Neuronal stem cell (in vitro differentiated cells): ENCODE results near the gene ATG16L2.

Experiments used
- DNase-seq: peaks from one replicate; pipeline ENCODE4 v3.0.0-alpha.2; 2013; ENCODE audit warnings: low spot score
- H2AFZ ChIP-seq: one replicate; pipeline ENCODE4 v1.6.1; 2013; ENCODE audit warnings: mild to moderate bottlenecking, low read length, inconsistent platforms
- H2AK5ac ChIP-seq: 2 replicates; pipeline ENCODE4 v1.6.1; 2013; ENCODE audit warnings: low read depth, mild to moderate bottlenecking, inconsistent platforms, low read length, moderate library complexity, mixed read lengths
- H2BK120ac ChIP-seq: 2 replicates; pipeline ENCODE4 v1.6.1; 2013; ENCODE audit warnings: low read depth, mild to moderate bottlenecking, inconsistent platforms, low read length, moderate library complexity, mixed read lengths
- H2BK12ac ChIP-seq: one replicate; pipeline ENCODE4 v1.6.1; 2013; ENCODE audit warnings: low read length, inconsistent platforms
- H2BK15ac ChIP-seq: 2 replicates; pipeline ENCODE4 v1.6.1; 2013; ENCODE audit warnings: mild to moderate bottlenecking, low read length, inconsistent platforms, mixed read lengths
- H2BK5ac ChIP-seq: one replicate; pipeline ENCODE4 v1.6.1; 2013; ENCODE audit warnings: inconsistent platforms, mild to moderate bottlenecking, low read length, moderate library complexity
- H3K14ac ChIP-seq: one replicate; pipeline ENCODE4 v1.6.1; 2013; ENCODE audit warnings: low read length, inconsistent platforms
- H3K18ac ChIP-seq: 2 replicates; pipeline ENCODE4 v1.6.1; 2013; ENCODE audit warnings: low read length, inconsistent platforms
- H3K23ac ChIP-seq: 2 replicates; pipeline ENCODE4 v1.6.1; 2013; ENCODE audit warnings: low read depth, mild to moderate bottlenecking, mixed read lengths, low read length, inconsistent platforms; ENCODE audit not compliant: poor library complexity
- H3K27ac ChIP-seq: replicated peaks from 3 replicates; pipeline ENCODE4 v1.5.1; 2013; ENCODE audit warnings: low read length, inconsistent platforms
- H3K27me3 ChIP-seq, 3 experiments: 2 replicates each; pipeline ENCODE4 v1.6.1; 2013; ENCODE audit warnings: low read length in 3 of 3, mild to moderate bottlenecking in 2 of 3, inconsistent platforms in 1 of 3, low read depth in 1 of 3, mixed read lengths in 1 of 3, moderate library complexity in 1 of 3; ENCODE audit not compliant: control insufficient read depth in 3 of 3, insufficient read depth in 3 of 3
- H3K36me3 ChIP-seq, 2 donors: replicated peaks in 1 of 2; 2 replicates each; pipeline ENCODE4 v1.6.1; 2013; ENCODE audit warnings: low read length in 2 of 2; ENCODE audit not compliant: control insufficient read depth in 2 of 2, insufficient read depth in 2 of 2
- H3K4ac ChIP-seq: 2 replicates; pipeline ENCODE4 v1.6.1; 2013; ENCODE audit warnings: inconsistent platforms, mild to moderate bottlenecking, low read length, moderate library complexity
- H3K4me1 ChIP-seq, 2 donors: 1 replicate in 1 of 2; 2 replicates in 1 of 2; pipeline ENCODE4 v1.6.1; 2013; ENCODE audit warnings: low read length in 2 of 2, low read depth in 1 of 2; ENCODE audit not compliant: control insufficient read depth in 2 of 2, insufficient read depth in 1 of 2
- H3K4me2 ChIP-seq: one replicate; pipeline ENCODE4 v1.6.1; 2013; ENCODE audit warnings: mild to moderate bottlenecking, low read length, inconsistent platforms; ENCODE audit not compliant: insufficient read depth, poor library complexity, severe bottlenecking
- H3K4me3 ChIP-seq, 2 donors: 2 replicates each; pipeline ENCODE4 v1.5.1; 2013; ENCODE audit warnings: low read length in 2 of 2, mild to moderate bottlenecking in 2 of 2, inconsistent platforms in 1 of 2, moderate library complexity in 1 of 2
- H3K79me1 ChIP-seq: one replicate; pipeline ENCODE4 v1.6.1; 2013; ENCODE audit warnings: low read depth, mild to moderate bottlenecking, inconsistent platforms, low read length, moderate library complexity
- H3K9ac ChIP-seq: one replicate; pipeline ENCODE4 v1.6.1; 2013; ENCODE audit warnings: mild to moderate bottlenecking, low read depth, low read length, inconsistent platforms; ENCODE audit not compliant: poor library complexity
- H3K9me3 ChIP-seq, 2 donors: replicated peaks in 1 of 2; 2 replicates each; pipeline versions ENCODE3 to v1.6.1; 2013; ENCODE audit warnings: low read length in 2 of 2, mild to moderate bottlenecking in 2 of 2, inconsistent platforms in 1 of 2, low read depth in 1 of 2, mixed read lengths in 1 of 2, moderate library complexity in 1 of 2; ENCODE audit not compliant: control insufficient read depth in 2 of 2, insufficient read depth in 1 of 2
- H4K8ac ChIP-seq: one replicate; pipeline ENCODE4 v1.6.1; 2013; ENCODE audit warnings: low read depth, mild to moderate bottlenecking, inconsistent platforms, low read length, moderate library complexity
- H4K91ac ChIP-seq: one replicate; pipeline ENCODE4 v1.6.1; 2013; ENCODE audit warnings: low read length, low read depth, mild to moderate bottlenecking, inconsistent platforms; ENCODE audit not compliant: poor library complexity
- WGBS, 2 donors: extraction: QIAGEN DNeasy Blood & Tissue Kit; methylation state at CpG; one replicate each; pipeline ENCODE4 v1.1.7; 2013; ENCODE audit warnings: missing lambda C conversion rate in 2 of 2, mixed read lengths in 1 of 2; ENCODE audit not compliant: insufficient read length in 2 of 2, insufficient replicate concordance in 1 of 2; ENCODE audit errors: extremely low coverage in 2 of 2; 5-methylcytosine and 5-hydroxymethylcytosine counted together

ATG16L2 gene

GRCh38 chr11:72767203-72768062 is 46.8 kb upstream of the ATG16L2 start:
- Histone ChIP-seq H4K8ac (no peak overlapping the region), H3K27me3 (no peaks in the 10 kb centered on the region), H3K4me2 (no peak overlapping the region), H2AFZ (no peak overlapping the region), H2BK120ac (no peak overlapping the region), H3K36me3 (no peaks in the 10 kb centered on the region), H3K4me3 (no peak overlapping the region), H3K18ac (no peak overlapping the region), H3K4ac (no peak overlapping the region), H2AK5ac (no peak overlapping the region), H3K27ac (no peak overlapping the region), H3K9me3 (no peaks in the 10 kb centered on the region), H2BK5ac (no peak overlapping the region), H4K91ac (no peak overlapping the region), H3K9ac (no peak overlapping the region), H3K79me1 (no peaks in the 10 kb centered on the region), H2BK12ac (no peak overlapping the region), H3K14ac (no peak overlapping the region), H2BK15ac (no peak overlapping the region), H3K4me1 (peaks cover 0 to 5% of the 10 kb centered on the region in 2 donors), H3K23ac (no peak overlapping the region)
- DNase-seq, result no peak
- no CpG with 5 or more reads among the region's 4 CpGs for WGBS, 2 donors

GRCh38 chr11:72768581-72768980 is 45.6 kb upstream of the ATG16L2 start:
- Histone ChIP-seq H3K79me1 (no peaks in the 10 kb centered on the region), H4K91ac (no peak overlapping the region), H3K9me3 (no peaks in the 10 kb centered on the region), H4K8ac (peak overlapping the region; percentile 68), H2BK120ac (no peak overlapping the region), H2BK12ac (no peak overlapping the region), H3K4me1 (peaks cover 6 to 10% of the 10 kb centered on the region in 2 donors), H2AFZ (no peak overlapping the region), H3K4me2 (no peak overlapping the region), H3K27me3 (no peaks in the 10 kb centered on the region), H2BK5ac (no peak overlapping the region), H3K23ac (no peak overlapping the region), H3K4ac (no peak overlapping the region), H2BK15ac (no peak overlapping the region), H2AK5ac (no peak overlapping the region), H3K27ac (no peak overlapping the region), H3K4me3 (no peak overlapping the region), H3K14ac (peak overlapping the region; percentile 75), H3K18ac (peak overlapping the region; percentile 13), H3K36me3 (no peaks in the 10 kb centered on the region), H3K9ac (no peak overlapping the region)
- no CpG with 5 or more reads among the region's 3 CpGs for WGBS, 2 donors
- DNase-seq, result no peak

- no peak overlapping the region for H3K9ac ChIP-seq
- H3K4ac ChIP-seq, result no peak overlapping the region
- H2BK15ac ChIP-seq, result no peak overlapping the region
- H3K18ac ChIP-seq, result no peak overlapping the region
- DNase-seq, result no peak
- H2BK120ac ChIP-seq, result no peak overlapping the region
- H3K9me3 ChIP-seq, result no peaks in the 10 kb centered on the region
- no peaks in the 10 kb centered on the region for H3K27me3 ChIP-seq
- H4K8ac ChIP-seq, result no peak overlapping the region
- H3K4me1 ChIP-seq, result peaks cover 10 to 12% of the 10 kb centered on the region in 2 donors
- no peak overlapping the region for H2BK5ac ChIP-seq
- H2BK12ac ChIP-seq, result no peak overlapping the region
- H3K4me2 ChIP-seq, result no peak overlapping the region
- no peak overlapping the region for H2AFZ ChIP-seq
- H3K4me3 ChIP-seq, result no peak overlapping the region
- WGBS, 2 donors, result no CpG with 5 or more reads among the region's 4 CpGs
- H3K27ac ChIP-seq, result no peak overlapping the region
- H3K14ac ChIP-seq, result no peak overlapping the region
- H3K36me3 ChIP-seq, result no peaks in the 10 kb centered on the region
- H3K79me1 ChIP-seq, result no peaks in the 10 kb centered on the region
- H4K91ac ChIP-seq, result no peak overlapping the region
- no peak overlapping the region for H2AK5ac ChIP-seq
- H3K23ac ChIP-seq, result no peak overlapping the region
Observed at GRCh38 chr11:72769680-72770079, 44.5 kb upstream of the ATG16L2 start.

GRCh38 chr11:72770799-72771198 is 43.4 kb upstream of the ATG16L2 start:
- H2BK15ac ChIP-seq, result no peak overlapping the region
- H3K9ac ChIP-seq, result no peak overlapping the region
- WGBS, 2 donors, result no CpG with 5 or more reads among the region's 3 CpGs
- no peak overlapping the region for H3K18ac ChIP-seq
- no peak overlapping the region for H2BK120ac ChIP-seq
- no peaks in the 10 kb centered on the region for H3K79me1 ChIP-seq
- H3K36me3 ChIP-seq, result no peaks in the 10 kb centered on the region
- H3K4me2 ChIP-seq, result no peak overlapping the region
- no peaks in the 10 kb centered on the region for H3K27me3 ChIP-seq
- H3K14ac ChIP-seq, result no peak overlapping the region
- no peak overlapping the region for H2AFZ ChIP-seq
- DNase-seq, result no peak
- H3K23ac ChIP-seq, result no peak overlapping the region
- no peak overlapping the region for H3K4ac ChIP-seq
- no peak overlapping the region for H3K4me3 ChIP-seq
- H2AK5ac ChIP-seq, result no peak overlapping the region
- no peak overlapping the region for H3K27ac ChIP-seq
- no peaks in the 10 kb centered on the region for H3K9me3 ChIP-seq
- no peak overlapping the region for H2BK5ac ChIP-seq
- H4K91ac ChIP-seq, result no peak overlapping the region
- H2BK12ac ChIP-seq, result no peak overlapping the region
- no peak overlapping the region for H4K8ac ChIP-seq
- H3K4me1 ChIP-seq, result peaks cover 11 to 12% of the 10 kb centered on the region in 2 donors
